Amniotic stem cell (primary cell): Measurements from ENCODE around the gene TLCD3B.

Experiments used
- DNase-seq: peaks from one replicate; lab custom pipeline; 2025; lab: John Stamatoyannopoulos, UW

The TLCD3B gene

GRCh38 chr16:30030841-30031413, at the start of gene TLCD3B:
TSS of gene TLCD3B (minus strand) at chr16:30031271. CDS start at chr16:30030527, 744 bp downstream.
- DNase-seq, result no peak

GRCh38 chr16:30079480-30079879, 48.4 kb upstream of the TLCD3B start:
- DNase-seq, result no peak

- DNase-seq, result no peak
Measured at GRCh38 chr16:30078744-30079143, 47.7 kb upstream of the TLCD3B start.

GRCh38 chr16:30077656-30078055, 46.6 kb upstream of the TLCD3B start:
- no peak for DNase-seq

- DNase-seq, result no peak
Measured at GRCh38 chr16:30076276-30076791, 45.3 kb upstream of the TLCD3B start.

GRCh38 chr16:30075503-30076275, 44.6 kb upstream of the TLCD3B start, which contains the start of gene PPP4C:
TSS of gene PPP4C (plus strand) at chr16:30075994. CDS start at chr16:30076378, 384 bp downstream.
- DNase-seq, result peak; percentile 67

GRCh38 chr16:30070490-30070889, 39.4 kb upstream of the TLCD3B start:
- no peak for DNase-seq

- DNase-seq, result no peak
Measured at GRCh38 chr16:30069611-30070462, 38.8 kb upstream of the TLCD3B start.

- DNase-seq, result no peak
Measured at GRCh38 chr16:30068750-30069610, 37.9 kb upstream of the TLCD3B start.

- no peak for DNase-seq
Measured at GRCh38 chr16:30068333-30068732, 37.3 kb upstream of the TLCD3B start.

- DNase-seq, result no peak
Measured at GRCh38 chr16:30067584-30067916, 36.5 kb upstream of the TLCD3B start.

GRCh38 chr16:30066761-30067583, 35.9 kb upstream of the TLCD3B start:
- no peak for DNase-seq

GRCh38 chr16:30065943-30066760, 35.1 kb upstream of the TLCD3B start:
- no peak for DNase-seq

- peak; percentile 96 for DNase-seq
Measured at GRCh38 chr16:30065102-30065942, 34.3 kb upstream of the TLCD3B start, which contains the start of gene ALDOA. TSS of gene ALDOA (plus strand) at chr16:30065760. CDS start at chr16:30066898, 1,138 bp downstream.

- DNase-seq, result no peak
Measured at GRCh38 chr16:30064729-30065101, 33.6 kb upstream of the TLCD3B start.

GRCh38 chr16:30063893-30064728, 33.0 kb upstream of the TLCD3B start:
- no peak for DNase-seq

GRCh38 chr16:30063278-30063892, 32.3 kb upstream of the TLCD3B start:
- no peak for DNase-seq
